HepG2 (cell line): ENCODE measurements around the gene AUP1. TPM values are rescaled to one million over a fixed set of nuclear protein-coding genes. Genes with fewer than 3 reads are reported as not detected.
A peak's percentile ranks its signal among the peaks of the same experiment; 100 is the strongest.

ENCODE experiments used
- ATF3 ChIP-seq: sonication (generic); formaldehyde crosslinking; IDR thresholded peaks from 2 replicates; pipeline ENCODE4 v1.4.0; 2020; ENCODE audit warnings: missing genetic modification reagents
- BRCA1 ChIP-seq: sonication (generic); formaldehyde crosslinking; IDR thresholded peaks from 2 replicates; pipeline ENCODE4 v1.4.0; 2020; ENCODE audit warnings: missing genetic modification reagents
- CENPBD1 ChIP-seq: sonication (generic); formaldehyde crosslinking; IDR thresholded peaks from 2 replicates; pipeline ENCODE4 v1.8.0; 2022; ENCODE audit warnings: missing genetic modification reagents, low read depth, mild to moderate bottlenecking, borderline replicate concordance
- CENPX ChIP-seq: sonication (generic); formaldehyde crosslinking; IDR thresholded peaks from 2 replicates; pipeline ENCODE4 v1.9.0; 2021; ENCODE audit warnings: mild to moderate bottlenecking, missing genetic modification reagents, moderate library complexity
- GATAD1 ChIP-seq: IDR thresholded peaks from 2 replicates; pipeline ENCODE4 v1.6.1; 2016; ENCODE audit warnings: missing genetic modification reagents, missing compliant biosample characterization
- NR3C1 ChIP-seq: sonication (generic); formaldehyde crosslinking; IDR thresholded peaks from 2 replicates; pipeline ENCODE4 v1.4.0; 2020; ENCODE audit warnings: missing genetic modification reagents
- ZBTB3 ChIP-seq: sonication (generic); formaldehyde crosslinking; IDR thresholded peaks from 2 replicates; pipeline ENCODE4 v1.4.0; 2020; ENCODE audit warnings: low read depth, mild to moderate bottlenecking, moderate library complexity, missing genetic modification reagents, borderline replicate concordance
- ZNF101 ChIP-seq: sonication (generic); formaldehyde crosslinking; IDR thresholded peaks from 2 replicates; pipeline ENCODE4 v1.4.0; 2020; ENCODE audit warnings: mild to moderate bottlenecking, low read depth, missing genetic modification reagents, borderline replicate concordance
- ZNF577 ChIP-seq: sonication (generic); formaldehyde crosslinking; IDR thresholded peaks from 2 replicates; pipeline ENCODE4 v1.4.0; 2020; ENCODE audit warnings: mild to moderate bottlenecking, low read depth, missing genetic modification reagents, borderline replicate concordance
- ZNF773 ChIP-seq: sonication (generic); formaldehyde crosslinking; IDR thresholded peaks from 2 replicates; pipeline ENCODE4 v1.4.0; 2020; ENCODE audit warnings: missing genetic modification reagents, borderline replicate concordance
- ZNF792 ChIP-seq: IDR thresholded peaks from 2 replicates; pipeline ENCODE4 v1.6.1; 2016
- polyA plus RNA-seq, 8 experiments: library from polyadenylated mRNA; depleted of rRNA in 3 of 8; stranded (reverse) in 7 of 8; unstranded in 1 of 8; fragments of >200 nt; fragmentation: Illumina TruSeq in 4 of 8; extraction: Trizol in 4 of 8; gene quantifications; 2 replicates each; pipeline versions ENCODE4 v1.2.1 to v1.2.3, GENCODE V29; 2011 to 2016; ENCODE audit warnings: low read depth in 4 of 8, missing spikeins in 1 of 8, mixed read lengths in 1 of 8; ENCODE audit not compliant: insufficient read depth in 1 of 8
- total RNA-seq, 5 experiments: library from RNA; depleted of rRNA; stranded (reverse); fragments of >200 nt; fragmentation: Illumina TruSeq; extraction: Trizol; gene quantifications; 2 replicates each; pipeline ENCODE4 v1.2.3, GENCODE V29; 2016; ENCODE audit warnings: low read depth in 1 of 5
- TF ChIP-seq, protein P1 (sequence below): sonication (generic); formaldehyde crosslinking; IDR thresholded peaks from 2 replicates; pipeline ENCODE4 v1.5.1; 2020; ENCODE audit warnings: mild to moderate bottlenecking, missing genetic modification reagents, moderate library complexity
- TF ChIP-seq, protein P2 (sequence below): sonication (generic); formaldehyde crosslinking; IDR thresholded peaks from 2 replicates; pipeline ENCODE4 v1.9.0; 2021; ENCODE audit warnings: mild to moderate bottlenecking, missing genetic modification reagents

AUP1 gene
- total and polyA plus RNA-seq, 2 of the 13 experiments (the other 11 are each of a cell fraction or from before 2014, with no cell fraction given): 174 to 267 TPM

DNA sequence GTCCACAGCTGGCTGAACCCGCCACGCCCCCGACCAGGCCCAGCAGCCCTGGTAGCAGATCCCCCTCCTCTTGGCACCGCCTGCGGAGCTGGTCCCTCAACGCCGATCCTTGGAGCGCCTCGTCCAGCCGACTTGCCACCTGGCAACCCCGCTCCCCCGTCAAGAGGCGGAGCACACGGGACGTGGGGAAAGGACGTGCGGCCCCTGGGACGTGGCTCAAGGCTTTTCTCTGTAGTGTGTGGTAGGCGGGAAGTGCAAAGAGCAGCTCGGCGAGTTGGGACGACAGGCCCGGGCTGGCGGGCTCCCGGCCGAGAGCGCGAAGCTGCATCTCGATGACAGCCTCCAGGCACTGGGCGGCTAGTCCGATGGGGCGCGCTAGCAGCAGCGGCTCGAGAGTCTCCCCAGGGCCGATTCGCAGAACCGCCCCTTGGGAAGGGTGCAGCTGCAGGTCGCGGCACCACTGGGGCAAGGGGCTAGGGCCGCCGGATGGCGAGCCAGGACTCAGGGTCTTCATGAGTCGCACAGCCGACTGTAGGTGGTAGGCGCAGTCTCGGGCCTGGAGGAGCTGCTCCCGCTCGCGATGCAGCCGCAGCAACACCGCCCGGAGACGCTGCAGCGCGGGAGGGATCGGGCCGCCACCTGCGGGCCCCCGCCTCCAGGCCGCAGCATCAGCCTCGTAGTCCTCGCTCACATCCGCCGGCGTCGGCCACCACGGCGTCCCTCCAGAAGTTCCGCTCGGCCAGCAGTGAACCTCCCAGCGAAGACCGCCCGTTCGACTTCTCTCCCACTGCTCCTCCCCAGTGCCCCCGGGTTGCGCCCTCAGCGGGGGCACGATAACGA, 47.3 kb downstream of the AUP1 start (continued):
- TF ChIP-seq CENPX (CRISPR knock-in tag) (no peak), ZNF101 (CRISPR knock-in tag) (no peak), CENPBD1 (CRISPR knock-in tag) (no peak), NR3C1 (CRISPR knock-in tag) (no peak), GATAD1 (CRISPR knock-in tag) (no peak; the same call in 1 of the 2 replicates), ZBTB3 (0 out of 2 replicates have a peak, but pooled peaks have one; percentile 59), ZNF773 (CRISPR knock-in tag) (peak; percentile 58; the same call in 1 of the 2 replicates), BRCA1 (CRISPR knock-in tag) (peak; percentile 20; the same call in 1 of the 2 replicates), ATF3 (CRISPR knock-in tag) (0 out of 2 replicates have a peak, but pooled peaks have one; percentile 10), ZNF792 (CRISPR knock-in tag) (0 out of 2 replicates have a peak, but pooled peaks have one; percentile 34), ZNF577 (CRISPR knock-in tag) (peak; percentile 17; the same call in 1 of the 2 replicates)
- TF ChIP-seq, protein P1, sequence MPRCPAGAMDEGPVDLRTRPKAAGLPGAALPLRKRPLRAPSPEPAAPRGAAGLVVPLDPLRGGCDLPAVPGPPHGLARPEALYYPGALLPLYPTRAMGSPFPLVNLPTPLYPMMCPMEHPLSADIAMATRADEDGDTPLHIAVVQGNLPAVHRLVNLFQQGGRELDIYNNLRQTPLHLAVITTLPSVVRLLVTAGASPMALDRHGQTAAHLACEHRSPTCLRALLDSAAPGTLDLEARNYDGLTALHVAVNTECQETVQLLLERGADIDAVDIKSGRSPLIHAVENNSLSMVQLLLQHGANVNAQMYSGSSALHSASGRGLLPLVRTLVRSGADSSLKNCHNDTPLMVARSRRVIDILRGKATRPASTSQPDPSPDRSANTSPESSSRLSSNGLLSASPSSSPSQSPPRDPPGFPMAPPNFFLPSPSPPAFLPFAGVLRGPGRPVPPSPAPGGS (CRISPR knock-in tag): peak; percentile 91
- TF ChIP-seq, protein P2, sequence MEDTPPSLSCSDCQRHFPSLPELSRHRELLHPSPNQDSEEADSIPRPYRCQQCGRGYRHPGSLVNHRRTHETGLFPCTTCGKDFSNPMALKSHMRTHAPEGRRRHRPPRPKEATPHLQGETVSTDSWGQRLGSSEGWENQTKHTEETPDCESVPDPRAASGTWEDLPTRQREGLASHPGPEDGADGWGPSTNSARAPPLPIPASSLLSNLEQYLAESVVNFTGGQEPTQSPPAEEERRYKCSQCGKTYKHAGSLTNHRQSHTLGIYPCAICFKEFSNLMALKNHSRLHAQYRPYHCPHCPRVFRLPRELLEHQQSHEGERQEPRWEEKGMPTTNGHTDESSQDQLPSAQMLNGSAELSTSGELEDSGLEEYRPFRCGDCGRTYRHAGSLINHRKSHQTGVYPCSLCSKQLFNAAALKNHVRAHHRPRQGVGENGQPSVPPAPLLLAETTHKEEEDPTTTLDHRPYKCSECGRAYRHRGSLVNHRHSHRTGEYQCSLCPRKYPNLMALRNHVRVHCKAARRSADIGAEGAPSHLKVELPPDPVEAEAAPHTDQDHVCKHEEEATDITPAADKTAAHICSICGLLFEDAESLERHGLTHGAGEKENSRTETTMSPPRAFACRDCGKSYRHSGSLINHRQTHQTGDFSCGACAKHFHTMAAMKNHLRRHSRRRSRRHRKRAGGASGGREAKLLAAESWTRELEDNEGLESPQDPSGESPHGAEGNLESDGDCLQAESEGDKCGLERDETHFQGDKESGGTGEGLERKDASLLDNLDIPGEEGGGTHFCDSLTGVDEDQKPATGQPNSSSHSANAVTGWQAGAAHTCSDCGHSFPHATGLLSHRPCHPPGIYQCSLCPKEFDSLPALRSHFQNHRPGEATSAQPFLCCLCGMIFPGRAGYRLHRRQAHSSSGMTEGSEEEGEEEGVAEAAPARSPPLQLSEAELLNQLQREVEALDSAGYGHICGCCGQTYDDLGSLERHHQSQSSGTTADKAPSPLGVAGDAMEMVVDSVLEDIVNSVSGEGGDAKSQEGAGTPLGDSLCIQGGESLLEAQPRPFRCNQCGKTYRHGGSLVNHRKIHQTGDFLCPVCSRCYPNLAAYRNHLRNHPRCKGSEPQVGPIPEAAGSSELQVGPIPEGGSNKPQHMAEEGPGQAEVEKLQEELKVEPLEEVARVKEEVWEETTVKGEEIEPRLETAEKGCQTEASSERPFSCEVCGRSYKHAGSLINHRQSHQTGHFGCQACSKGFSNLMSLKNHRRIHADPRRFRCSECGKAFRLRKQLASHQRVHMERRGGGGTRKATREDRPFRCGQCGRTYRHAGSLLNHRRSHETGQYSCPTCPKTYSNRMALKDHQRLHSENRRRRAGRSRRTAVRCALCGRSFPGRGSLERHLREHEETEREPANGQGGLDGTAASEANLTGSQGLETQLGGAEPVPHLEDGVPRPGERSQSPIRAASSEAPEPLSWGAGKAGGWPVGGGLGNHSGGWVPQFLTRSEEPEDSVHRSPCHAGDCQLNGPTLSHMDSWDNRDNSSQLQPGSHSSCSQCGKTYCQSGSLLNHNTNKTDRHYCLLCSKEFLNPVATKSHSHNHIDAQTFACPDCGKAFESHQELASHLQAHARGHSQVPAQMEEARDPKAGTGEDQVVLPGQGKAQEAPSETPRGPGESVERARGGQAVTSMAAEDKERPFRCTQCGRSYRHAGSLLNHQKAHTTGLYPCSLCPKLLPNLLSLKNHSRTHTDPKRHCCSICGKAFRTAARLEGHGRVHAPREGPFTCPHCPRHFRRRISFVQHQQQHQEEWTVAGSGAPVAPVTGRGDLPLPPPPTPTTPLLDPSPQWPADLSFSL (CRISPR knock-in tag): no peak
